Effector CD4-positive, alpha-beta T cell (primary cell): ENCODE data around the gene EML5.
"Not testable (repeated sequence)": the region's sequence is repeated elsewhere in the genome, so short reads cannot be mapped to it uniquely, and the experiment has no call there.

Experiments used
- DNase-seq: peaks from one replicate; pipeline ENCODE4 v3.0.0-alpha.2; 2020

Gene EML5

GRCh38 chr14:88802596-88802995 is 9.8 kb upstream of the EML5 start:
- DNase-seq, result no peak

GRCh38 chr14:88799522-88799921 is 6.8 kb upstream of the EML5 start:
- DNase-seq, result no peak

GRCh38 chr14:88798156-88798555 is 5.4 kb upstream of the EML5 start:
- no peak for DNase-seq

GRCh38 chr14:88793259-88793625 is 489 bp upstream of the EML5 start:
- DNase-seq, result no peak

GRCh38 chr14:88791629-88792472 is 902 bp downstream of the EML5 start:
- peak; percentile 11 for DNase-seq

- no peak for DNase-seq
Observed at GRCh38 chr14:88791252-88791621, 1.5 kb downstream of the EML5 start.

- no peak for DNase-seq
Observed at GRCh38 chr14:88790501-88791251, 2.1 kb downstream of the EML5 start.

GRCh38 chr14:88789573-88789972 is 3.2 kb downstream of the EML5 start:
- not testable (repeated sequence) for DNase-seq

- no peak for DNase-seq
Observed at GRCh38 chr14:88786715-88787114, 6.0 kb downstream of the EML5 start.

- DNase-seq, result no peak
Observed at GRCh38 chr14:88785911-88786310, 6.8 kb downstream of the EML5 start.

GRCh38 chr14:88775532-88775931 is 17.2 kb downstream of the EML5 start:
- DNase-seq, result no peak

GRCh38 chr14:88770736-88771135 is 22.0 kb downstream of the EML5 start:
- DNase-seq, result no peak

GRCh38 chr14:88765130-88765529 is 27.6 kb downstream of the EML5 start:
- DNase-seq, result no peak

- DNase-seq, result no peak
Observed at GRCh38 chr14:88753873-88754272, 38.9 kb downstream of the EML5 start.

GRCh38 chr14:88750945-88751344 is 41.8 kb downstream of the EML5 start:
- DNase-seq, result no peak

- no peak for DNase-seq
Observed at GRCh38 chr14:88750413-88750812, 42.3 kb downstream of the EML5 start.

GRCh38 chr14:88749139-88749538 is 43.6 kb downstream of the EML5 start:
- no peak for DNase-seq

GRCh38 chr14:88748288-88748687 is 44.5 kb downstream of the EML5 start:
- DNase-seq, result no peak

GRCh38 chr14:88746052-88746451 is 46.7 kb downstream of the EML5 start:
- DNase-seq, result no peak

GRCh38 chr14:88737245-88737644 is 55.5 kb downstream of the EML5 start:
- DNase-seq, result no peak

- no peak for DNase-seq
Observed at GRCh38 chr14:88733121-88733520, 59.6 kb downstream of the EML5 start.

- DNase-seq, result no peak
Observed at GRCh38 chr14:88729159-88729558, 63.6 kb downstream of the EML5 start.

GRCh38 chr14:88727057-88727456 is 65.7 kb downstream of the EML5 start:
- no peak for DNase-seq

- DNase-seq, result no peak
Observed at GRCh38 chr14:88710709-88711108, 82.0 kb downstream of the EML5 start.
